Stimulated activated CD4-positive, alpha-beta T cell treated with anti-CD3 and anti-CD28 coated beads, TNF-alpha, amount 100 ng/mL, for 1 hour (primary cell): Measurements from ENCODE around the gene SMG6.
A peak's percentile ranks its signal among the peaks of the same experiment; 100 is the strongest.
"Not testable (repeated sequence)": the region's sequence is repeated elsewhere in the genome, so short reads cannot be mapped to it uniquely, and the experiment has no call there.

Experiments used
- DNase-seq, 3 donors: peaks; one replicate each; pipeline ENCODE4 v3.0.0-alpha.2; 2020; ENCODE audit warnings: low read depth in 3 of 3, low spot score in 1 of 3

Gene SMG6

DNA sequence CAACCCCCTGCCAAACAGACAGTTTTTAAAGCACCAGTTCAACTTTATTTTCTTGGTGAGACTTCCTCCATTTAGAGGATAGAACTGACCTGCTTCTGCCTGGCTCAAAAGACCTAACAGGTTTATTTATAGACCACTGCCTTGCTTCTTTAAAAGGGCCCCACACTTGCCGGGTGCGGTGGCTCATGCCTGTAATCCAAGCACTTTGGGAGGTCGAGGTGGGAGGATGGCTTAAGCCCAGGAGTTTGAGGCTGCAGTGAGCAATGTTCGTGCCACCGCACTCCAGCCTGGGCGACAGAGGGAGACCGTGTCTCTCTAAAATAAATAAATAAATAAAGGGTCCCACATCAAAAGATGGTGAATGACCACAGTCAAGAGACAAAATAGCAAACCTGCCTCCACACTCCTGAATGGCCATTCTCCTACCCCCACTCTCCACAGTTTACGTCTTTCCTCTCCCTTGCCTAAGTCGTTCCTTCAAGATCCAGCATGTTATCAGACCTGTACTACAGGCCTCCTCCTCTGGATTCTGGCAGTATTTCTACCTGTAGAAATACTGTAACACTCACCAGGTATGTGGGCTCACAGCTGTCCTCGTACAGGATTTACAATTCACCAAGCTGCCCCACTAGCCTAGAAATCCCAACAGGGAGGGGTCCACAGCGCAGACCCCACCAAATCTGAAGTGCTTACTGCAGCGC lies 95.6 kb downstream of the SMG6 start:
- no peak for DNase-seq

GRCh38 chr17:2204393-2204792 lies 99.2 kb downstream of the SMG6 start:
- no peak for DNase-seq

DNA sequence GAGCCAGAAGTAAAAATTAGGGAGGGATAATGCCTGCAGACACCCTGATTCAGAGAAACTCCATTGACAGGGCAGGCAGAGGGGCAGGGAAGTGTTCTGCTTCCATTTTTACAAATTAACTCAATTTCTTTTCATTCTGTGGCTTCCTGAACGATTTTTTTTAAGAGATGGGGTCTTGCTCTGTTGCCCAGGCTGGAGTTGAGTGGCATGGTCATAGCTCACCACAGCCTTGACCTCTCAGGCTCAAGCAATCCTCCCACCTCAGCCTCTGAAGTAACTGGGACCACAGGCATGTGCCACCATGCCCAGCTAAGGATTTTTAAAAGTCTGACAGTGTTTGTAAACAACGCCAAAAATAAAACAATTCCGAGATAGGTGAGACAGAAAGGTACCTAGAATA lies 99.8 kb downstream of the SMG6 start:
- no peak for DNase-seq

DNA sequence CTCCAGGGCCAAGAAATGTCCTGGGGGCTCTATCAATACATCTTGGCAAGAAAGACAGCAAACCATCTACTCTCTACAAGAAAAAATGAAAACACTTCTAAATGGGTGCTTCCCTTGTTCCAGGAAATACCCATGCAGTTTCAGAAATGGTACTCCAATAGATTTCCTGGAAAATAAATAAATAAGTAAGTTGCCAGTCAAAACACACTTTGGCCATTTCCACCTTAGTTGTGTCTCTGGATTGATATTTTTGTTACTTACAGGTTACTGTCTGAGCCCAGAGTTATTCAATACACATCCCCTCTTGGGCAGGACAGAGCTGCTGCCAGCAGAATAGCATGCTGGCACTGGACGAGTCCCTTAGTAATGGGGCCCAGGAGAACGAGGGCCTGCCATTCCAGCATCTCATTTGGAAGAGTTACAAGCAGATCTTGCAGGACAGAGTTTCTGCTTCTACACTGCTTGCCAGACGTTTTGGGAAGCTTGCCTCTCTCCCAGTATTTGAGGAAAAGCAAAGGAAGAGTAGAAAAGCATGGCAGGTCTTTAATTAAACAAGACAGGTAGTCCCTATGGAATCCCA lies 100.5 kb downstream of the SMG6 start:
- no peak for DNase-seq

DNA sequence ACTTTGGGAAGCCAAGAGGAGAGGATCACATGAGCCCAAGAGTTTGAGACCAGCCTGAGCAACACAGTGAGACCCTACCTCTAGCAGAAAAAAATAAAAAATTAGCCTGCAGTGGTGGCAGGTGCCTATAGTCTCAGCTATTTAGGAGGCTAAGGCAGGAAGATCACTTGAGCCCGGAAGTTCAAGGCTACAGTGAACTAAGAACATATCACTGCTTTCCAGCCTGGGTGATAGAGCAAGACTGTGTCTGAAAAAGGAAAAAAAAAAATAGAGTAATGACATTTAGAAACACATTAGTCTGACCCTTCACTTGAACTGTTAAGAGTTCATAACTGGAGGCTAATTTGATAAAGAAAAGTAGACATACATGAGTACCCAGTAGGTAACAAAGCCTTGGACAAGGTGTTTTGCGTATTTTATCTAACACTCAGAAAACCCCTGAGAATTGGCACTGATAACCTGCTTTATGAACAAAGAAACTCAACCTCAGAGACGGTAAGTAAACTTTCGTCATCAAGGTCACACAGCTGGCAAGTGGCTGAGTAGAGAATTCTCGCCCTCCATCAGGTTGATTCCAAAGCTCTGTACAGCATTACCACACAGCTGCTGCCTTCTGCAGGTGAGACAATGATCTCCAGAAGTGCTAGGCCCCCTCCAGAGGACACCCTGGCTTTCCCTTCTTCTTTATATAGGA lies 101.1 kb downstream of the SMG6 start:
- DNase-seq = no peak

GRCh38 chr17:2199386-2199785 lies 104.2 kb downstream of the SMG6 start:
- not testable (repeated sequence) for DNase-seq

- DNase-seq = no peak
Measured at GRCh38 chr17:2198927-2199326, 104.7 kb downstream of the SMG6 start.

GRCh38 chr17:2197271-2197670 lies 106.3 kb downstream of the SMG6 start:
- no peak for DNase-seq

DNA sequence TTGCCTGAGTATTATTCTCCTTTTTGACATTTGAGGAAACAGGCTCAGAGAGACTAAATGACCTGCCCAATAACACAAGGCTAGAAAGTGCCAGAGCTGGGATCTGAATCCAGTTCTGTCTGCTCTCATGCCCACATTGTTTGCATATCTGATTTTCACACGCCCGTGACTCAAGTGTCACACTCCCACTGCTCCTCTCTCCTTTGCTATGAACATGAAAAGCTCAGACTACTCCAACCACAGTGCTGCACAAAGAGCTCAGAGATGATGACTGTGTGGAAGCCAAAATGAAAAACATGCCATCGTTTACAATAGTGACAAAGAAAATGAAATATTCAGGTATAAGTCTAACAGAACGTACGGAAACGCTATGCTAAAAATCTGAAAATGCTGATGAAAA lies 107.9 kb downstream of the SMG6 start:
- DNase-seq = no peak

- DNase-seq = no peak
Measured at GRCh38 chr17:2194889-2195335, 108.7 kb downstream of the SMG6 start.

- peak in 1 of 3 donors; percentile 18 for DNase-seq
Measured at GRCh38 chr17:2192367-2193057, 111.1 kb downstream of the SMG6 start.

GRCh38 chr17:2191785-2192184 lies 111.8 kb downstream of the SMG6 start:
- no peak for DNase-seq

DNA sequence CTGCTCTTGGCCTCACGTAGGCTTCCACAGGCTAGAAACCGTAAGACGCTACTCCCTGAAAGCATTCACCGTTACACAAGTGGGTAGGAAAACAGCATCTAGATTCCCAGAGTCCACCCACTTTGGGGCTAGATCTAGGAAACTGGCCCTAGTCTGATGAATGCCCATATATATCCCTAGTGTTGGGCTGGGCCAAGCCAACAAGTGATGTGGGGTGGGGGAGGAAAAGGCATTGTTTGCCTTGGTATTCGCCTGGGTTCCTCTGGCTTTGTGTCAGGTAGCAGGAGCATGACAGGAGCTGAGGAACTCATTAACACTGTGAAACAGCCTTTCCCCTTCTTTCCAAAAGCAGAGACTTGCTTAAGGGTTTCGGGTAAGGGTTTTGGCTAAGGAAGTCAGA lies 112.4 kb downstream of the SMG6 start:
- DNase-seq = no peak

DNA sequence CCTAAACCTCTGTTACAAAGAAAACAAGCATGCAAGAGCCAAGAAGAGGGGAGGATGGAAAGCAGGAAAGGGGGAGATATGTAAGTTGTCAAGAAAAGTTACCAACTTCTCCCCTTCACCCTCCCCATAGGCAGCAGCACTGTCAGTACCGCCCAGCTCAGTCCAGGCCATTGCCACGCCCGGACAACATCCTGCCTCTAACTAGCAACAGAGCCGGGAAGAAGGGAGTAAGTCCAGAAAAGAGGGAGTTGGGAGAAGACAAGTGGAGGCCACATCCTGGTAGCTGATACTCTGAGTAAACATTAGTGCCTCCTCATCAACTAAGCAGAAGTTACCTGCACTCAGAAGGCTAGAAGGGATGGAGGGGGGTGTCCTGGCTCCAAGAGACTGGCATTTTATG lies 113.6 kb downstream of the SMG6 start:
- DNase-seq = no peak

DNA sequence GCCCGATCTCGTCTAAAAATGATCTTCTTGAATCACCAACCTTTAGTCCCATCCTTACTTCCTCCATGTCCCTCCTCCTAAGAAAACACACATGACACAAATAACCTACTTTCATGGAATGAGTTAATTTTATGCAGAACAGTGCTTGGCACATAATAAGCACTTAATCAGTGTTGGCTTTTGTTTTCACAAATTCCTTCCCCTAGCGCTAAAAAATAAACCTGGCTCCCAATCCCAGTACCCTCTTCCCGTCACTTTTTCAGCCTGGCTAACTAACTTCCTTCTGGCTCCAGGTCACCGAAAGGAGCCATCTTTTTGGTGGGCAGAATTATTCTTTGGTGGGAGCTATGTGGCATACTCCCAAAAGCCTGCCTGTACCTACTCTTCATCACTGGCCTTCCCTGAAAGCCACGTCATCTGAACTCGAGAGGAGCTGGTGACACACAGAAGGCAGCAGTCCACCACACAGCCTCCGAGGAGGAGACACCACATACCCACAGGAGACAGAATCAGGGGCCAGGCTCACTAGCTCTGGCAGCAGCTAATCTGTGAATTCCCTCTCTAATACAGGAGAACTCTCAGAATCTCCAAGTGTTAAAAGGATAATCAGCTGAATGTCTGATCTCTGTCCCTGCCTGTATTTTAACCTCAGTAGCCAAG lies 114.5 kb downstream of the SMG6 start:
- no peak for DNase-seq

DNA sequence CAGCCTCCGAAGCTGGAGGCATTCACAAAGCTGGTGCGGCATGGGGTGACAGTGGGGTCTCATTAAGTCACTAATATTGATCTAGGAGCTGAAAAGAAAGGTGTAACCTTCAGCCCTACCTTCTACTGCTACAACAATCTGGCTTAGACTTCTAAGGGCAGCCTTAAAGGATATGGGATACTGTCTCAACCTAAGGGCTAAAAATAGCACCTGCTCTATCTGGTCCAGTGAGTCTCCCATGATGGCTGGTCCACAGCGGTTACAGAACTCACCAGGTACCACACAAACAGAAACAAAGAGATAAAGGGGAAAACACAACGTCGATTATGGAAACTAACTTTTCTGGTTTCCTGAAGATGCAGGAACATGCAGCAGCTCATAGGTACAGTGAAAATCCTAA lies 115.8 kb downstream of the SMG6 start:
- DNase-seq = no peak

GRCh38 chr17:2186937-2187336 lies 116.6 kb downstream of the SMG6 start:
- no peak for DNase-seq

- DNase-seq = no peak
Measured at GRCh38 chr17:2184993-2185931, 118.3 kb downstream of the SMG6 start.

DNA sequence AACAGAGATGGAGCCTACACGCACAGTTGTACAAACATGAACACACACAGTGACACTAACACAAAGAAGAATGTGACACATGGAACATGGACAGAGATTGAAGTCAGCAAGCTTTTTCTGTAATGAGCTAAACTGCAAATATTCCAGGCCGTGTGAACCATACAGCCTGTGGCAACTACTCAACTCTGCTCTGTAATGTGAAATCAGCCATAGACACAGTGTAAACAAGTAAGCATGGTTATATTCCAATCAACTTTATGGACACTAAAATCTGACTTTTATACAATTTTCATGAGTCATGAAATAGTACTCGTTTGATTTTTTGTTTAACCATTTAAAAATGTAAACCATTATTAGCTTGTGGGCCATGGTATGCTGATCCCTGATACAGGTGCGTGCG lies 120.2 kb downstream of the SMG6 start:
- DNase-seq = no peak

GRCh38 chr17:2181897-2182448 lies 121.6 kb downstream of the SMG6 start:
- no peak for DNase-seq
